GM23338 (cell line): ENCODE measurements around the gene NRG3. TPM values are rescaled to one million over a fixed set of nuclear protein-coding genes. Genes with fewer than 3 reads are reported as not detected.

ENCODE experiments used
- ATAC-seq: fragments of 200-7000 bp; cut with Tn5 transposase; 3 replicates; pipeline ENCODE4 v1.9.1; 2020
- DNase-seq: peaks from one replicate; pipeline ENCODE4 v3.0.0-alpha.2; 2015; ENCODE audit warnings: low spot score
- H2AFZ ChIP-seq: fragments of 200-600 bp; sonication (generic); 2 replicates; pipeline ENCODE4 v1.8.0; 2016; ENCODE audit warnings: antibody characterized with exemption, mild to moderate bottlenecking, moderate library complexity
- H3F3A ChIP-seq: fragments of 200-600 bp; sonication (generic); replicated peaks from 2 replicates; pipeline ENCODE4 v1.8.0; 2017; ENCODE audit warnings: antibody characterized with exemption, mixed run types, low read depth
- H3K27ac ChIP-seq: fragments of 200-600 bp; sonication (generic); 2 replicates; pipeline ENCODE4 v1.6.1; 2016; ENCODE audit warnings: low read depth
- H3K27me3 ChIP-seq: fragments of 200-600 bp; sonication (generic); 2 replicates; pipeline ENCODE4 v1.8.0; 2016; ENCODE audit warnings: mild to moderate bottlenecking, mixed run types, moderate library complexity; ENCODE audit not compliant: insufficient read depth
- H3K36me3 ChIP-seq: fragments of 200-600 bp; sonication (generic); 2 replicates; pipeline ENCODE4 v1.8.0; 2016; ENCODE audit warnings: mild to moderate bottlenecking; ENCODE audit not compliant: insufficient read depth
- H3K4me1 ChIP-seq: fragments of 200-600 bp; sonication (generic); 2 replicates; pipeline ENCODE4 v1.8.0; 2016; ENCODE audit warnings: mild to moderate bottlenecking, moderate library complexity; ENCODE audit not compliant: insufficient read depth
- H3K4me2 ChIP-seq: fragments of 200-600 bp; sonication (generic); 2 replicates; pipeline ENCODE4 v1.7.1; 2017; ENCODE audit warnings: mixed run types
- H3K4me3 ChIP-seq: fragments of 200-600 bp; sonication (generic); 2 replicates; pipeline ENCODE4 v1.6.1; 2016; ENCODE audit warnings: mixed run types
- H3K79me2 ChIP-seq: fragments of 200-600 bp; sonication (generic); replicated peaks from 2 replicates; pipeline ENCODE4 v1.8.0; 2017; ENCODE audit warnings: mild to moderate bottlenecking; ENCODE audit not compliant: insufficient read depth
- H3K9me2 ChIP-seq: fragments of 200-600 bp; sonication (generic); 2 replicates; pipeline ENCODE4 v1.8.0; 2017; ENCODE audit not compliant: insufficient read depth
- H4K20me1 ChIP-seq: fragments of 200-600 bp; sonication (generic); replicated peaks from 2 replicates; pipeline ENCODE4 v1.8.0; 2017; ENCODE audit warnings: mild to moderate bottlenecking; ENCODE audit not compliant: insufficient read depth
- H3K27ac Mint-ChIP-seq: 2 replicates; pipeline ENCODE4 v1.8.0; 2020; ENCODE audit warnings: inconsistent platforms, mild to moderate bottlenecking, moderate library complexity, mixed read lengths
- H3K27me3 Mint-ChIP-seq: 3 replicates; pipeline ENCODE4 v1.8.0; 2022; ENCODE audit warnings: low read depth, mild to moderate bottlenecking, moderate library complexity, mixed read lengths, inconsistent platforms; ENCODE audit not compliant: insufficient read depth, poor library complexity
- H3K36me3 Mint-ChIP-seq: 3 replicates; pipeline ENCODE4 v1.8.0; 2021; ENCODE audit warnings: low read depth, mild to moderate bottlenecking, inconsistent platforms, moderate library complexity, mixed read lengths
- H3K4me1 Mint-ChIP-seq: 3 replicates; pipeline ENCODE4 v1.8.0; 2020; ENCODE audit warnings: mild to moderate bottlenecking, inconsistent platforms, mixed read lengths
- H3K4me3 Mint-ChIP-seq: 3 replicates; pipeline ENCODE4 v1.8.0; 2021; ENCODE audit warnings: moderate library complexity, mild to moderate bottlenecking, inconsistent platforms, mixed read lengths
- H3K9me3 Mint-ChIP-seq: 3 replicates; pipeline ENCODE4 v1.8.0; 2020; ENCODE audit warnings: moderate library complexity, mild to moderate bottlenecking, inconsistent platforms, mixed read lengths
- CREB1 ChIP-seq: fragments of 250-450 bp; sonication (Bioruptor Pico); IDR thresholded peaks from 2 replicates; pipeline ENCODE4 v1.5.0; 2020; ENCODE audit warnings: low read depth, mild to moderate bottlenecking, moderate library complexity
- EZH2 ChIP-seq: fragments of 200-600 bp; sonication (generic); IDR thresholded peaks from one replicate; pipeline ENCODE4 v1.8.0; 2017; ENCODE audit warnings: antibody characterized with exemption, mild to moderate bottlenecking, low read depth; ENCODE audit not compliant: unreplicated experiment
- EZH2phosphoT487 ChIP-seq: fragments of 200-600 bp; sonication (generic); IDR thresholded peaks from one replicate; pipeline ENCODE4 v1.8.1; 2018; ENCODE audit warnings: antibody characterized with exemption; ENCODE audit not compliant: unreplicated experiment
- JUNB ChIP-seq: IDR thresholded peaks from one replicate; pipeline ENCODE4 v1.6.1; 2016; ENCODE audit warnings: antibody characterized with exemption; ENCODE audit not compliant: unreplicated experiment
- POLR2AphosphoS5 ChIP-seq: IDR thresholded peaks from 2 replicates; pipeline ENCODE4 v1.6.1; 2016; ENCODE audit warnings: antibody characterized with exemption, low read depth
- STAT1 ChIP-seq: IDR thresholded peaks from one replicate; pipeline ENCODE4 v1.6.1; 2016; ENCODE audit warnings: antibody characterized with exemption; ENCODE audit not compliant: unreplicated experiment
- ZNF114 ChIP-seq: fragments of 250-450 bp; sonication (Bioruptor Pico); IDR thresholded peaks from 2 replicates; pipeline ENCODE4 v1.5.0; 2020; ENCODE audit warnings: mild to moderate bottlenecking, moderate library complexity
- polyA plus RNA-seq: library from polyadenylated mRNA; unstranded; fragments of >200 nt; fragmentation: Nextera tagmentation; extraction: Ambion mirVana; gene quantifications from 2 replicates; pipeline ENCODE4 v1.2.1, GENCODE V29; 2016
- total RNA-seq: library from RNA; depleted of rRNA; stranded (reverse); fragments of >200 nt; shearing (Covaris generic); gene quantifications from 2 replicates; pipeline ENCODE4 v1.2.3, GENCODE V29; 2014
- TF ChIP-seq, protein P1 (sequence below): fragments of 250-450 bp; sonication (Bioruptor Pico); IDR thresholded peaks from 2 replicates; pipeline ENCODE4 v1.5.0; 2020; ENCODE audit warnings: mild to moderate bottlenecking, moderate library complexity
- TF ChIP-seq, protein P2 (sequence below), 2 experiments: fragments of 200-600 bp in 1 of 2; sonication (generic) in 1 of 2; conservative IDR thresholded peaks; 2 replicates each; pipeline versions ENCODE4 v1.5.1 to v1.6.1; 2016 to 2017; ENCODE audit warnings: antibody characterized with exemption in 2 of 2, low read depth in 2 of 2, mild to moderate bottlenecking in 2 of 2, moderate library complexity in 1 of 2
- TF ChIP-seq, protein P3 (sequence below): IDR thresholded peaks from one replicate; pipeline ENCODE4 v1.6.1; 2018; ENCODE audit warnings: antibody characterized with exemption; ENCODE audit not compliant: unreplicated experiment

Gene NRG3
- total and polyA plus RNA-seq, 2 experiments from 2014 or later: 1.9 to 3.9 TPM

DNA sequence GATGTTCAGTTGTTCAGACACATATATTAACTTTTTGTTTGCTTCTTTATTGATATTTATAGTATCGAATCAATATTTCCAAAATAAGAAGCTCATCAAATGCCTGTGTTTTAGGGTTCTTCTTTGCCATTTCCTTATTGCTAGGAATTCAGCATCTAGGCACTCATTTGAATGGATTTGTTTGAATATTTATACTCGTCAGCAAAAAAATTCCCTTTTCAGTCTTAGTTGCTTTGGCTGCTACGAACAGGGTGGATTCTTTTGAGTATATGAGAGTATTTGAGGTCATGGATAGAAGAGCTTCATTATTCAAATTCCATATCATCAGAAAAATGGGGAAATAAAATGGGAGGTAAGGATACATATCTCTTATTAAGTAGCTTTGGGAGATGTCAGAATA is 706.9 kb downstream of the NRG3 start:
- Mint-ChIP-seq H3K27me3 (no peaks in the 10 kb centered on the region), H3K27ac (no peak overlapping the region)

DNA sequence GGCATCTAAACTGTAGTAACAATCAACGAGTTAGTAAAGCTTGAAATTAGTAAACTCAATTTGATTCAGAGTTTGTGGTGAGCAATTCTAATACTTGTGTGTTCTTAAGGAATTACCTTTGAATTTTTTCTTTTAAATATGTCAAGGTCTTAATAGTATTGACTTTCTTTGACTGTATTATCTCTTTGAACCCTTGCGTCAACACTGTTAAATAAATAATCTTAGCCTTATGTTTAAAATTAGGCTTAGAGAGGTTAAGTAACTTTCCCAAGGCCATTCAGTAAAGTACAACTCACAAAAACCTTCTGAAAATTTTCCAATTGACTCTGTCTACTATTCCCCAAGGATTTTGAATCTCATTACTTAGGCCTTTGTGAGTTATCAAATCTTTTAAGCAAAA is 716.4 kb downstream of the NRG3 start:
- no peaks in the 10 kb centered on the region for H3K9me2 ChIP-seq
- no peak overlapping the region for H2AFZ ChIP-seq
- no peaks in the 10 kb centered on the region for H3K27me3 ChIP-seq
- no peaks in the 10 kb centered on the region for H3K79me2 ChIP-seq
- H4K20me1 ChIP-seq: no peaks in the 10 kb centered on the region
- no peak overlapping the region for H3K27ac Mint-ChIP-seq
- H3K9me3 Mint-ChIP-seq: no peaks in the 10 kb centered on the region; the same call in 2 of the 3 replicates
- no peaks in the 10 kb centered on the region for H3K36me3 Mint-ChIP-seq
- DNase-seq (no peak), ATAC-seq (no peak)
- H3K4me1 Mint-ChIP-seq: peaks cover 5% of the 10 kb centered on the region; the same call in 2 of the 3 replicates
- no peaks in the 10 kb centered on the region for H3F3A ChIP-seq
- no peak overlapping the region for H3K4me3 Mint-ChIP-seq
- H3K4me3 ChIP-seq: no peak overlapping the region
- H3K4me1 ChIP-seq: no peaks in the 10 kb centered on the region
- H3K4me2 ChIP-seq: no peak overlapping the region
- no peaks in the 10 kb centered on the region for H3K27me3 Mint-ChIP-seq
- no peaks in the 10 kb centered on the region for H3K36me3 ChIP-seq
- no peak overlapping the region for H3K27ac ChIP-seq
- TF ChIP-seq EZH2 (no peak), STAT1 (no peak), JUNB (no peak), POLR2AphosphoS5 (no peak), ZNF114 (no peak), CREB1 (no peak)
- TF ChIP-seq, protein P1, sequence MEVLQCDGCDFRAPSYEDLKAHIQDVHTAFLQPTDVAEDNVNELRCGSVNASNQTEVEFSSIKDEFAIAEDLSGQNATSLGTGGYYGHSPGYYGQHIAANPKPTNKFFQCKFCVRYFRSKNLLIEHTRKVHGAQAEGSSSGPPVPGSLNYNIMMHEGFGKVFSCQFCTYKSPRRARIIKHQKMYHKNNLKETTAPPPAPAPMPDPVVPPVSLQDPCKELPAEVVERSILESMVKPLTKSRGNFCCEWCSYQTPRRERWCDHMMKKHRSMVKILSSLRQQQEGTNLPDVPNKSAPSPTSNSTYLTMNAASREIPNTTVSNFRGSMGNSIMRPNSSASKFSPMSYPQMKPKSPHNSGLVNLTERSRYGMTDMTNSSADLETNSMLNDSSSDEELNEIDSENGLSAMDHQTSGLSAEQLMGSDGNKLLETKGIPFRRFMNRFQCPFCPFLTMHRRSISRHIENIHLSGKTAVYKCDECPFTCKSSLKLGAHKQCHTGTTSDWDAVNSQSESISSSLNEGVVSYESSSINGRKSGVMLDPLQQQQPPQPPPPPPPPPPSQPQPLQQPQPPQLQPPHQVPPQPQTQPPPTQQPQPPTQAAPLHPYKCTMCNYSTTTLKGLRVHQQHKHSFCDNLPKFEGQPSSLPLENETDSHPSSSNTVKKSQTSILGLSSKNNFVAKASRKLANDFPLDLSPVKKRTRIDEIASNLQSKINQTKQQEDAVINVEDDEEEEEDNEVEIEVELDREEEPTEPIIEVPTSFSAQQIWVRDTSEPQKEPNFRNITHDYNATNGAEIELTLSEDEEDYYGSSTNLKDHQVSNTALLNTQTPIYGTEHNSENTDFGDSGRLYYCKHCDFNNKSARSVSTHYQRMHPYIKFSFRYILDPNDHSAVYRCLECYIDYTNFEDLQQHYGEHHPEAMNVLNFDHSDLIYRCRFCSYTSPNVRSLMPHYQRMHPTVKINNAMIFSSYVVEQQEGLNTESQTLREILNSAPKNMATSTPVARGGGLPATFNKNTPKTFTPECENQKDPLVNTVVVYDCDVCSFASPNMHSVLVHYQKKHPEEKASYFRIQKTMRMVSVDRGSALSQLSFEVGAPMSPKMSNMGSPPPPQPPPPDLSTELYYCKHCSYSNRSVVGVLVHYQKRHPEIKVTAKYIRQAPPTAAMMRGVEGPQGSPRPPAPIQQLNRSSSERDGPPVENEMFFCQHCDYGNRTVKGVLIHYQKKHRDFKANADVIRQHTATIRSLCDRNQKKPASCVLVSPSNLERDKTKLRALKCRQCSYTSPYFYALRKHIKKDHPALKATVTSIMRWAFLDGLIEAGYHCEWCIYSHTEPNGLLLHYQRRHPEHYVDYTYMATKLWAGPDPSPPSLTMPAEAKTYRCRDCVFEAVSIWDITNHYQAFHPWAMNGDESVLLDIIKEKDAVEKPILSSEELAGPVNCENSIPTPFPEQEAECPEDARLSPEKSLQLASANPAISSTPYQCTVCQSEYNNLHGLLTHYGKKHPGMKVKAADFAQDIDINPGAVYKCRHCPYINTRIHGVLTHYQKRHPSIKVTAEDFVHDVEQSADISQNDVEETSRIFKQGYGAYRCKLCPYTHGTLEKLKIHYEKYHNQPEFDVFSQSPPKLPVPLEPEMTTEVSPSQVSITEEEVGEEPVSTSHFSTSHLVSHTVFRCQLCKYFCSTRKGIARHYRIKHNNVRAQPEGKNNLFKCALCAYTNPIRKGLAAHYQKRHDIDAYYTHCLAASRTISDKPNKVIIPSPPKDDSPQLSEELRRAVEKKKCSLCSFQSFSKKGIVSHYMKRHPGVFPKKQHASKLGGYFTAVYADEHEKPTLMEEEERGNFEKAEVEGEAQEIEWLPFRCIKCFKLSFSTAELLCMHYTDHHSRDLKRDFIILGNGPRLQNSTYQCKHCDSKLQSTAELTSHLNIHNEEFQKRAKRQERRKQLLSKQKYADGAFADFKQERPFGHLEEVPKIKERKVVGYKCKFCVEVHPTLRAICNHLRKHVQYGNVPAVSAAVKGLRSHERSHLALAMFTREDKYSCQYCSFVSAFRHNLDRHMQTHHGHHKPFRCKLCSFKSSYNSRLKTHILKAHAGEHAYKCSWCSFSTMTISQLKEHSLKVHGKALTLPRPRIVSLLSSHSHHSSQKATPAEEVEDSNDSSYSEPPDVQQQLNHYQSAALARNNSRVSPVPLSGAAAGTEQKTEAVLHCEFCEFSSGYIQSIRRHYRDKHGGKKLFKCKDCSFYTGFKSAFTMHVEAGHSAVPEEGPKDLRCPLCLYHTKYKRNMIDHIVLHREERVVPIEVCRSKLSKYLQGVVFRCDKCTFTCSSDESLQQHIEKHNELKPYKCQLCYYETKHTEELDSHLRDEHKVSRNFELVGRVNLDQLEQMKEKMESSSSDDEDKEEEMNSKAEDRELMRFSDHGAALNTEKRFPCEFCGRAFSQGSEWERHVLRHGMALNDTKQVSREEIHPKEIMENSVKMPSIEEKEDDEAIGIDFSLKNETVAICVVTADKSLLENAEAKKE: no peak
- TF ChIP-seq, protein P2, sequence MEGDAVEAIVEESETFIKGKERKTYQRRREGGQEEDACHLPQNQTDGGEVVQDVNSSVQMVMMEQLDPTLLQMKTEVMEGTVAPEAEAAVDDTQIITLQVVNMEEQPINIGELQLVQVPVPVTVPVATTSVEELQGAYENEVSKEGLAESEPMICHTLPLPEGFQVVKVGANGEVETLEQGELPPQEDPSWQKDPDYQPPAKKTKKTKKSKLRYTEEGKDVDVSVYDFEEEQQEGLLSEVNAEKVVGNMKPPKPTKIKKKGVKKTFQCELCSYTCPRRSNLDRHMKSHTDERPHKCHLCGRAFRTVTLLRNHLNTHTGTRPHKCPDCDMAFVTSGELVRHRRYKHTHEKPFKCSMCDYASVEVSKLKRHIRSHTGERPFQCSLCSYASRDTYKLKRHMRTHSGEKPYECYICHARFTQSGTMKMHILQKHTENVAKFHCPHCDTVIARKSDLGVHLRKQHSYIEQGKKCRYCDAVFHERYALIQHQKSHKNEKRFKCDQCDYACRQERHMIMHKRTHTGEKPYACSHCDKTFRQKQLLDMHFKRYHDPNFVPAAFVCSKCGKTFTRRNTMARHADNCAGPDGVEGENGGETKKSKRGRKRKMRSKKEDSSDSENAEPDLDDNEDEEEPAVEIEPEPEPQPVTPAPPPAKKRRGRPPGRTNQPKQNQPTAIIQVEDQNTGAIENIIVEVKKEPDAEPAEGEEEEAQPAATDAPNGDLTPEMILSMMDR (conservative IDR thresholded peaks at IDR 0.05; ENCODE audit: low read depth in 2 of 2): no peak
- TF ChIP-seq, protein P3, sequence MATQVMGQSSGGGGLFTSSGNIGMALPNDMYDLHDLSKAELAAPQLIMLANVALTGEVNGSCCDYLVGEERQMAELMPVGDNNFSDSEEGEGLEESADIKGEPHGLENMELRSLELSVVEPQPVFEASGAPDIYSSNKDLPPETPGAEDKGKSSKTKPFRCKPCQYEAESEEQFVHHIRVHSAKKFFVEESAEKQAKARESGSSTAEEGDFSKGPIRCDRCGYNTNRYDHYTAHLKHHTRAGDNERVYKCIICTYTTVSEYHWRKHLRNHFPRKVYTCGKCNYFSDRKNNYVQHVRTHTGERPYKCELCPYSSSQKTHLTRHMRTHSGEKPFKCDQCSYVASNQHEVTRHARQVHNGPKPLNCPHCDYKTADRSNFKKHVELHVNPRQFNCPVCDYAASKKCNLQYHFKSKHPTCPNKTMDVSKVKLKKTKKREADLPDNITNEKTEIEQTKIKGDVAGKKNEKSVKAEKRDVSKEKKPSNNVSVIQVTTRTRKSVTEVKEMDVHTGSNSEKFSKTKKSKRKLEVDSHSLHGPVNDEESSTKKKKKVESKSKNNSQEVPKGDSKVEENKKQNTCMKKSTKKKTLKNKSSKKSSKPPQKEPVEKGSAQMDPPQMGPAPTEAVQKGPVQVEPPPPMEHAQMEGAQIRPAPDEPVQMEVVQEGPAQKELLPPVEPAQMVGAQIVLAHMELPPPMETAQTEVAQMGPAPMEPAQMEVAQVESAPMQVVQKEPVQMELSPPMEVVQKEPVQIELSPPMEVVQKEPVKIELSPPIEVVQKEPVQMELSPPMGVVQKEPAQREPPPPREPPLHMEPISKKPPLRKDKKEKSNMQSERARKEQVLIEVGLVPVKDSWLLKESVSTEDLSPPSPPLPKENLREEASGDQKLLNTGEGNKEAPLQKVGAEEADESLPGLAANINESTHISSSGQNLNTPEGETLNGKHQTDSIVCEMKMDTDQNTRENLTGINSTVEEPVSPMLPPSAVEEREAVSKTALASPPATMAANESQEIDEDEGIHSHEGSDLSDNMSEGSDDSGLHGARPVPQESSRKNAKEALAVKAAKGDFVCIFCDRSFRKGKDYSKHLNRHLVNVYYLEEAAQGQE: no peak

More for the DNA sequence above, 706.9 kb downstream of the NRG3 start:
- H3K4me3 Mint-ChIP-seq: no peak overlapping the region
- ATAC-seq: no peak
- peaks cover 6% of the 10 kb centered on the region; the same call in 1 of the 3 replicates for H3K4me1 Mint-ChIP-seq
- DNase-seq: no peak
- H3K36me3 ChIP-seq: no peaks in the 10 kb centered on the region
- H3K9me3 Mint-ChIP-seq: no peaks in the 10 kb centered on the region
- H2AFZ ChIP-seq: no peak overlapping the region
- no peaks in the 10 kb centered on the region for H3K4me1 ChIP-seq
- no peak for TF ChIP-seq EZH2
- TF ChIP-seq STAT1: no peak
- TF ChIP-seq EZH2phosphoT487: no peak
- no peak for TF ChIP-seq JUNB
- no peak overlapping the region for H3K4me3 ChIP-seq
- H3K9me2 ChIP-seq: no peaks in the 10 kb centered on the region
- H3K4me2 ChIP-seq: no peak overlapping the region
- H3K27me3 ChIP-seq: no peaks in the 10 kb centered on the region
- no peaks in the 10 kb centered on the region for H4K20me1 ChIP-seq
- no peaks in the 10 kb centered on the region for H3K79me2 ChIP-seq
- no peaks in the 10 kb centered on the region for H3F3A ChIP-seq
- H3K27ac ChIP-seq: no peak overlapping the region
- H3K36me3 Mint-ChIP-seq: no peaks in the 10 kb centered on the region
